NK-92 (cell line): ENCODE measurements around the gene ANGPTL2.

Experiments used
- DNase-seq: peaks from one replicate; lab custom pipeline; 2025; ENCODE audit not compliant: unreplicated experiment; lab: John Stamatoyannopoulos, UW

The ANGPTL2 gene

GRCh38 chr9:127051881-127052595, 70.4 kb downstream of the ANGPTL2 start:
- no peak for DNase-seq

DNA sequence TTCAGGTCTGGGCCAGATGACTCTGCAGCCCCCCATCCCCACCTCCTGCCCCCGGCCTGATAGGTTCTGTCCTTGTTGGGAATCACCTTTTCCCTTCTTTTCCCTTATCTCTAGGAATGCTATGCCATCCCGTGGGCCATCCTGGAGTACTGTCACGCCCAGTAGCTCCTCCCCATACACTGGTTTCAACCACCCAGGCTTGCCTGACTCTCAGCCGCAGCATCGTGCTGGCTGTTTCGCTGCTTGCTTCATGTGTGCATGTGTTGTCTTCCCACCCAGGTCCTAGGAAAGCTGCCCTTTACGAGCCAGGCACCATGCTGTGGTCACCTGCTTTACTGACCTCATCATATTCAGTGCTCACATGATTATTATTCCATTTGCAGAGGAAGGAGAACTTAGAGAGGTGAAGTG, 71.8 kb downstream of the ANGPTL2 start:
- no peak for DNase-seq

DNA sequence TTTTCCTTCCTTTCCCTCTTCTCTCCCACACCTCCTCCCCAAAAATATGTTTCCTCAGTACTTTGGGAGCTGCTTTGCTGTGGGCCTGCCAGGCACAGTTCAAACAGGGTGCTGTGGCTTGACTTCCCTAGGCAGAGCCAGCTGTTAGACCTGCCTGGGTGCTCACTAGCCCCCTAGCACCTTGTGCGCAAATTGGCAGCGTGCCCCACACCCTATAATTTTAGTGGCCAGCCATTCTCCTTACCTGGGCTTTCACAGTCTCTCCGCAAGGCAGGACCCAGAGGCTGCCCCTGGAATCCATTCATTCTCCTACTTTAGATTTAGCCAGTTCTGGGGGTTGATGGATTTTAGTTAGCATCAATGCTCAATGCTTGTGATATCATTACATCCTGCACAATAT, 72.3 kb downstream of the ANGPTL2 start:
- no peak for DNase-seq

DNA sequence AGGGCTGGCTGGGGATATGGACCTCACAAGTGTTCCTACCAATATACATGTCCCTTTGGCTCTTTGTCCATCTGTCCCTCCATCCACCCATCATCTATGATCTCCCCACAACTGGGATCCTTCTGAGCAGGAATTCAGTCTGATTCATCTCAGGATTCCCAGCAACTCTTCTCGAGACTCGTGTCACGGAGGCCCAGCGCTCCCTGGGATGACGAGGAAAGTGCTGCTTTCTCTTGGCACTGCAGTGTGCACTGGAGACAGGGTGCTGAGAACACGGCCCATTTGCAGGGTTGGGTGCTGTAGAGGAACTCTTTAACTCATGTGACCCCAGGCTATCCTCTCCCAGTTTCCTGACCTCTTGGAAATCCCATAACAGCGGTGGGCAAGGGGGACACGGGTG, 72.9 kb downstream of the ANGPTL2 start:
- DNase-seq, result no peak

GRCh38 chr9:127049044-127049443, 73.4 kb downstream of the ANGPTL2 start:
- DNase-seq, result no peak

DNA sequence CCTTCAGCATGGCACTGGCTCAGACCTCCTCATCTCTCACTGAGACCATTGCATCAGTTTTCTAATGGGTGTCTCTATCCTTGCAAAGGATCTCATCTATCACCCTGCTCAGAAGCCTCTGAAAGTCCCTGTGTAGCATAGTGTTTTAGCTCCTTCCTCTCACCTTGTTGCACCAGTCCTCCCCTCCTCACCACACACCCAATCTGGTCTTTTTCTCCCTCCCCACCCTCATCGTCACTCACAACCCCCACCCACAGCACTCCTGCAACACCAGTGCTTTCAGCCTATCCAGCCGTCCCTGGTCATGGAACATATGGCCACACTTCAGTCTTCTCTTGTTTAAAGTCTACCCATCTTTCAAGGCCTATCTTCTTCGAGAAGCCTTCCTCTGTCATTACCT, 74.5 kb downstream of the ANGPTL2 start:
- DNase-seq, result no peak

DNA sequence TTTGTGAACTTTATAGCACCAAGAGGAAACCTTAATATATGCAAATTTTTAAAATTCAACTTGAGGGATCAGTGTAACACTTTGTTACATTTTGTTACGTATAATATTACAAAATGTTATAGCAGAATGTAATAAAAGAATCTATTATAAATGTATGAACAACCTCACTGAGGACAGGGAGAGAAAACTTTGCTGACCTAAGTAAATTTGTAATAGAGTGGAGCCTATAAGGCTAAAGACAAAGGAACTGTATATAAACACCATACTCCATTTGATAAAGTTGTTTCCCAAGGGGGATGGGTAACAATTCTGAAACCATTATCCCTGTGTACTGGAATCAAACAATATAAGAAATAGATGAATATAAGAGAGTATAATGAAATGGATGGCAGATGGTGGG, 77.3 kb downstream of the ANGPTL2 start:
- DNase-seq, result no peak

- no peak for DNase-seq
Measured at GRCh38 chr9:127039492-127039891, 82.9 kb downstream of the ANGPTL2 start.

- DNase-seq, result no peak
Measured at GRCh38 chr9:127038531-127038930, 83.9 kb downstream of the ANGPTL2 start.
